T-helper 2 cell (primary cell): ENCODE results near the gene KIAA0930.

Experiments
- DNase-seq, 5 experiments: peaks; one replicate each; pipeline versions ENCODE4 v3.0.0 to v3.0.0-alpha.2; 2012 to 2022

KIAA0930 gene

DNA sequence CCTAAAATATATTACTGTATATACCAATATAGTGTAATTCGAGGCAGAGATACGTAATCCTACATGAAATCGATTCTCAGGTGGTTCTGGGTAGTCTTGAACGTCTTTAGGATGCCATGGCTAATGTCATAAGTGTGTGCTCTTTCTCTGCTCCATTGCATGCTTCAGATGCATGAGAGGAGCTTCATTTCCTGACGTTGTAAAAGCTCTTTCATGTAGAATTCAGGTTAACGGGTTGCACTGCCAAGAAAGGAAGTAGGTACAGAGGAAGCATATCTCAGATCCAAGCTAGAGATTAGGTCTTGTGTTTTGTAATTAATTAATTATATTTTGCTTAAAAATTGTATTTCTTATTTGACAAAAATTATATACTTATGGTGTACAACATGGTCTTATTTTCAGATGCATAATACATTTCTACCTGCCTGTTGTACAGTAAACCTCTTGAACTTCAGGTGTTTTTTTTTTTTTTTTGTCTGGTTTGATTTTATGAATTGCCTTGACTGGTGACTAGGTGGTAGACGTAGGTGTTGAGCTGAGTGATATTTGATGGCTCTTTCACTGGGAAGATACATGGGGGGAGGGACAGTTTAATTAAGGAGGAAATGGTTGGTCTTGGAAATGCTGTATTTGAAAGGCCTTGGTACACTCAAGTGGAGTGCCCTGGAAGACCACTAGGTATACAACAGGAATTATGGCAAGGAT is 67.7 kb downstream of the KIAA0930 start:
- peak in 2 of 5 experiments; percentile 44 to 84 for DNase-seq

GRCh38 chr22:45171830-45172229 is 68.9 kb downstream of the KIAA0930 start:
- no peak for DNase-seq

DNA sequence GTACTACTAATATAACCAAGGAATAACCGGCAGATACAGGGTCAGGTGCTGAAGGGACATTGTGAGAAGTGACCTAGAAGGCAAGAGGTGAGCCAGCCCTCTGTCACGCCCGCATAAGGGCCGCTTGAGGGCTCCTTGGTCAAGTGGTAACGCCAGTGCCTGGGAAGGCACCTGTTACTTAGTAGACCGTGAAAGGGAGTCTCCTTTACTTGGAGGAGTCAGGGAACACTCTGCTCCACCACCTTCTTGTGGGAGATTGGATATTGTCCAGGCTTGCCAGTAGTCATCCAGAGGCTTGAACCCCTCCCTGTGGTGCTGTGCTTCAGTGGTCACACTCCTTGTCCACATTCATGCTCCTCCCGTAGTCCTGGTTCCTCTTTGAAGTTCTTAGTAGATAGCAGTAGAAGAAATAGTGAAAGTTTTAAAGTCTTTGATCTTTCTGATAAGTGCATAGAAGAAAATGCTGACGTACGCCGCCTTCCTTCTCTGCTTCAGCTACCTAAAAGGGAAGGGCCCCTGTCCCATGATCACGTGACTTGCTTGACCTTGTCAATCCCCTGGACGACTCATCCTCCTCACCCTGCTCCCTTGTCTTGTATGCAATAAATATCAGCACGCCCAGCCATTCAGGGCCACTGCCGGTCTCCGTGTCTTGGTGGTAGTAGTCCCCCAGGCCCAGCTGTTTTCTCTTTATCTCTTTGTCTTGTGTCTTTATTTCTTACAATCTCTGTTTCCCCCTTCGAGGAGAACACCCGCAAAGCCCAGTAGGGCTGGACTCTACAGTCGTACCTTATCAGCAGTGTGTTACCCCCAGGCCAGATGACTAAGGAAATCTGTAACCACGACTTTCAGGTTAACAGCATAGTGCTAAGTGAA is 70.9 kb downstream of the KIAA0930 start:
- peak in 1 of 5 experiments; percentile 76 for DNase-seq

- no peak for DNase-seq
Measured at GRCh38 chr22:45166932-45167331, 73.8 kb downstream of the KIAA0930 start.

- DNase-seq, result peak in 3 of 5 experiments; percentile 17 to 47 (median 32)
Measured at GRCh38 chr22:45164270-45165088, 76.2 kb downstream of the KIAA0930 start.

DNA sequence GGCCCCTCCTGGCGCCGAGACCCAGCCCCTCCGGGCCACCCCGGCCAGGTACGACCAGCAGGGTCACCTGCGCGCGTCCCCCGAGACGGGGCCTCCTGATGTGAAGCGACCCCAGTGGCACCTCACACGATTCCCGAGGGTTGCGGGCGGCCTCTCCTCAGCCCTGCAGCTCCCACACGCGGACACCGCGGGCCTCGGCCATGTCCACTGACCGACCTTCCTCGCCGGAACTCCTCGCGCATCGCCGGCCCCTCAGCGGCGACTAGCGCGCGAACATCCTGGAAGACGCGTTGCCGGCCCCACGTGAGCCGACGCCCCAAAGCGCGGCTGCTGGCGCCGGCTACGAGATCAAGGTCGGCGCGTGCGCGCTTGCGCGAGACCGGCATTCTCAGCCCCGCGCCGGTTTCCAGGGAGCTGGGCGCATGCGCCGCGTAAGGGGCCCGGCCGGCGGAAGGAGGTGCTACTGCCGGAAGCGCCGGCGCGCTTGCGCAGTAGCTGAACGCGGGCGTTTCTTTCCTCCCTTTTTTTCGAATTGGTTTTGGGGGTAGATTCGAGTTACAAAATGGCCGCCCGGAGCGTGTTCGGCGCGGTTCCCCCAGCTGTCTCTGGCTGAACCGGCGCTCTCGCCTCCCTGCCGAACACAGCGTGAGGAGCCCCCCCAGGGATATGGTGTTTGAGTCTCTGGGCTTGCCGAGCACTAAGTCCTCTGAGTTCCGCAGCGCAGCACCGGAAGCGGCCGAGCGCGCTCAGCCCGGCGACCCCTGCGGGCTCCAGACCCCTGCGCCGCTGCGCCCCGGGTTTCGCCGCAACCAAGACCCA is 77.0 kb downstream of the KIAA0930 start, which contains the start of gene NUP50:
NUP50 (plus strand) TSS at position 475 of the 819 bp plus-strand sequence. CDS start 4,253 bp downstream, outside the sequence.
- DNase-seq, result peak; percentile 91 to 98 (median 96)

- DNase-seq, result peak in 1 of 5 experiments; percentile 57
Measured at GRCh38 chr22:45163099-45163450, 77.6 kb downstream of the KIAA0930 start.

- DNase-seq, result no peak
Measured at GRCh38 chr22:45162531-45162930, 78.2 kb downstream of the KIAA0930 start.

GRCh38 chr22:45159652-45160462 is 80.8 kb downstream of the KIAA0930 start:
- DNase-seq, result no peak

GRCh38 chr22:45157907-45158306 is 82.8 kb downstream of the KIAA0930 start:
- no peak for DNase-seq

DNA sequence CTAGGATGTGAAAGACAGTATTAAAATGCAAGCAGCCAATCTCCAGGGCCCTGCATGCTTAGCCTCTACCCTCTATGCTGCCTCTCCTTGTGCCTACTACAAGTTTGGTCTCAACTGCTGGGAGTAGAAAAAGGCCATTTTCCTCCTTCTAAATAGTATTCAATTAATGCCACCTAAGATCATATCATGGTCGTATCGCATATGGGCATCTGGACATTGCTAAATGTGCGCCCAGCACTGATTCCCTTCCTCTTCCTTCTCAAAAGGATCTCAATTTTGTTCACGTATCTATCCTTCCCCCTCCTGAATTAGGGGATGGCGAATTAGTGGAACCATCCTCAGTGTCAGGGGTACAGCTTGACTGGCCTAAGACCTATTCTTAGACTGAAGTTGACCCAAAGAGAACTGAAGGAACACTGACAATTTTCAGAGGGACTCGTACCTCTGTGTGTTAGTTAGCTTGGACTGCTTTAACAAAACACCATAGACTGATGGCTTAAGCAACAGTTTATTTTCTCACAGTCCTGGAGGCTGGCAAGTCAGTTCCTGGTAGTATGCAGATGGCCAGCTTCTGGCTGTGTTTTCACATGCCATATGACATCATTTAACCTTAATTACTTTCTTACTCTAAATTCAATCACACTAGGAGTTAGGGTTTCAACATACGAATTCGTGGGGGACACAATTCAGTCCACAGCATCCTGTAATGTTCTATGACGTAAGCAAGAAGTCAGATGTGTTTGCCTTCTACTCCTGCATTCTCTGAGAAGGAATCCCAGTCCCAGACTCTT is 85.4 kb downstream of the KIAA0930 start:
- DNase-seq, result no peak

DNA sequence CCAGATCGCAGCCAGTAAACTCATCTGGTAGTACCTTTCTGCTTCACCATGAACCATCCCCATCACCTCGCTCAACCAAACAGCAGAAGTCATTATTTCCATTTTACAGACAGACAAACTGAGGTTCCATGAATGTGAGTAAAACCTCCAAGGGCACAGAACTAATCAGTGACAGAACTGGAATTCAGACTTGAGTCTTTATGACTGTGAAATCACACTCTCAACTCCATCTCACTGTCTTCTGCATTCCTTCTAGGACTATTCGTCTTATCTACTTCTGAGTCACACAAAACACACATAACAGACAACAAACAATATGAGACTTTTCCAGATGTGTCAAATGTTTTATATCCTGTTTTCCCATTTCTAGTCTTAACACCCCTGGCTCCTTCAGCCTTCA is 86.3 kb downstream of the KIAA0930 start:
- DNase-seq, result no peak

- no peak for DNase-seq
Measured at GRCh38 chr22:45151503-45151902, 89.2 kb downstream of the KIAA0930 start.

GRCh38 chr22:45150139-45150538 is 90.6 kb downstream of the KIAA0930 start:
- no peak for DNase-seq

- no peak for DNase-seq
Measured at GRCh38 chr22:45149671-45150070, 91.0 kb downstream of the KIAA0930 start.

- DNase-seq, result no peak
Measured at GRCh38 chr22:45144916-45145315, 95.8 kb downstream of the KIAA0930 start.

GRCh38 chr22:45142376-45142775 is 98.3 kb downstream of the KIAA0930 start:
- DNase-seq, result no peak
